H1 (cell line): ENCODE results near the gene BCL11A.

Experiments used
- EZH2 ChIP-seq: fragments of 200-600 bp; sonication (generic); IDR thresholded peaks from 2 replicates; pipeline ENCODE4 v1.7.1; 2012; ENCODE audit warnings: low read depth, mild to moderate bottlenecking, moderate library complexity, low read length, inconsistent platforms; ENCODE audit not compliant: severe bottlenecking
- POLR2A ChIP-seq, 2 experiments: IDR thresholded peaks; 1 replicate in 1 of 2; 2 replicates in 1 of 2; pipeline ENCODE4 v1.6.1; 2011; ENCODE audit warnings: low read depth in 2 of 2, low read length in 2 of 2, mild to moderate bottlenecking in 2 of 2; ENCODE audit errors: control extremely low read depth in 1 of 2
- TAF1 ChIP-seq: IDR thresholded peaks from 2 replicates; pipeline ENCODE4 v1.6.1; 2011; ENCODE audit warnings: mild to moderate bottlenecking, low read depth, low read length
- TF ChIP-seq, protein P1 (sequence below), 3 experiments: IDR thresholded peaks; 1 replicate in 2 of 3; 2 replicates in 1 of 3; pipeline versions ENCODE4 v1.5.1 to v1.6.1; 2011; ENCODE audit warnings: low read length in 3 of 3, mild to moderate bottlenecking in 3 of 3, inconsistent platforms in 2 of 3, low read depth in 1 of 3, moderate library complexity in 1 of 3; ENCODE audit not compliant: insufficient read depth in 1 of 3; ENCODE audit errors: control extremely low read depth in 1 of 3

DNA sequence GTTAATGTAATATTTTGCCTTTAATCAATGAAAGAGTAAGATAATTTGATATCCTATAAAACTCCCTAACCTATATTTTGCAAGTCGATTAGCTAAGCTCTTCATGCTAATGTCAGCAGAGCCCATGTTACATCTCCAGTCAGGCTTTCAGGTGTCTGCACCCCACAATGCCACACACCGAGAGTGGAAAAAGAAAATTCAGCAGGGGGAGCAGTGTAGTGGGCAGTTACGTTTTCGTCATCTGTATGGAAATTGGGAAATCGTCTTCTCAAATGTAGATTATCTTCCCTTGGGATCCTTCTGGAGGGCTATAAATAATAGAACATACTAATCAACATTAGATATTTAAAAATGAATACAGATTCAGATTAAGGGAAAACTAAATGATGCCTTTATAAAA lies 66.3 kb downstream of the BCL11A start:
- TF ChIP-seq EZH2 (no peak), TAF1 (no peak), POLR2A (IDR thresholded peaks at IDR 0.05; ENCODE audit: control extremely low read depth in 1 of 2, low read depth in 2 of 2, low read length in 2 of 2) (no peak)
- TF ChIP-seq, protein P1, sequence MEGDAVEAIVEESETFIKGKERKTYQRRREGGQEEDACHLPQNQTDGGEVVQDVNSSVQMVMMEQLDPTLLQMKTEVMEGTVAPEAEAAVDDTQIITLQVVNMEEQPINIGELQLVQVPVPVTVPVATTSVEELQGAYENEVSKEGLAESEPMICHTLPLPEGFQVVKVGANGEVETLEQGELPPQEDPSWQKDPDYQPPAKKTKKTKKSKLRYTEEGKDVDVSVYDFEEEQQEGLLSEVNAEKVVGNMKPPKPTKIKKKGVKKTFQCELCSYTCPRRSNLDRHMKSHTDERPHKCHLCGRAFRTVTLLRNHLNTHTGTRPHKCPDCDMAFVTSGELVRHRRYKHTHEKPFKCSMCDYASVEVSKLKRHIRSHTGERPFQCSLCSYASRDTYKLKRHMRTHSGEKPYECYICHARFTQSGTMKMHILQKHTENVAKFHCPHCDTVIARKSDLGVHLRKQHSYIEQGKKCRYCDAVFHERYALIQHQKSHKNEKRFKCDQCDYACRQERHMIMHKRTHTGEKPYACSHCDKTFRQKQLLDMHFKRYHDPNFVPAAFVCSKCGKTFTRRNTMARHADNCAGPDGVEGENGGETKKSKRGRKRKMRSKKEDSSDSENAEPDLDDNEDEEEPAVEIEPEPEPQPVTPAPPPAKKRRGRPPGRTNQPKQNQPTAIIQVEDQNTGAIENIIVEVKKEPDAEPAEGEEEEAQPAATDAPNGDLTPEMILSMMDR (IDR thresholded peaks at IDR 0.05; ENCODE audit: control extremely low read depth in 1 of 3, insufficient read depth in 1 of 3, low read depth in 1 of 3, low read length in 3 of 3), result no peak
